RWPE1 (cell line): ENCODE results near the gene LRMDA.

Experiments
- CTCF ChIA-PET: fragments of 350-600 bp; sonication (Branson Sonifier 250); formaldehyde crosslinking; extraction: SDS; loops from one replicate; lab custom pipeline; 2021; lab: Yijun Ruan, JAX
- POLR2A ChIA-PET: fragments of 400-600 bp; formaldehyde crosslinking; extraction: SDS; loops from one replicate; lab custom pipeline; 2020; ENCODE audit warnings: antibody characterized with exemption; ENCODE audit not compliant: low non-redundant PET; lab: Yijun Ruan, JAX
- DNase-seq: peaks from one replicate; pipeline ENCODE4 v3.0.0; 2012; ENCODE audit warnings: low spot score
- H3K27ac ChIP-seq: fragments of 450-650 bp; 2 replicates; pipeline ENCODE4 v1.5.1; 2017
- TF ChIP-seq, protein P1 (sequence below): fragments of 450-650 bp; conservative IDR thresholded peaks from 2 replicates; pipeline ENCODE4 v1.5.1; 2017; ENCODE audit warnings: low read depth, mild to moderate bottlenecking

LRMDA gene

DNA sequence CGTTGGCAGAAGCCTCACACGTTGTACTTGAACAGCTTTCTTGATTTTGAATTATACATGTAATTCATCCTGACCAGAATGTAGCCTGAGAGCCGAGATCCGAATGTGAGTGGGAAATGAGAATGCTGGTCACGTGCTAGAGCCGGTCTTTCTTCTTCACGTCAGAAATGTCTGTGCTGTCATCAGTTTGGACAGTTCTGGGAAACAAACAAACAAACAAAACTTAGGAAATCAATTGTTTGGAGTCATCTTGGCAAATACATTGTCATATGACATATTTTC, 729.8 kb downstream of the LRMDA start:
- no peak for DNase-seq
- TF ChIP-seq, protein P1, sequence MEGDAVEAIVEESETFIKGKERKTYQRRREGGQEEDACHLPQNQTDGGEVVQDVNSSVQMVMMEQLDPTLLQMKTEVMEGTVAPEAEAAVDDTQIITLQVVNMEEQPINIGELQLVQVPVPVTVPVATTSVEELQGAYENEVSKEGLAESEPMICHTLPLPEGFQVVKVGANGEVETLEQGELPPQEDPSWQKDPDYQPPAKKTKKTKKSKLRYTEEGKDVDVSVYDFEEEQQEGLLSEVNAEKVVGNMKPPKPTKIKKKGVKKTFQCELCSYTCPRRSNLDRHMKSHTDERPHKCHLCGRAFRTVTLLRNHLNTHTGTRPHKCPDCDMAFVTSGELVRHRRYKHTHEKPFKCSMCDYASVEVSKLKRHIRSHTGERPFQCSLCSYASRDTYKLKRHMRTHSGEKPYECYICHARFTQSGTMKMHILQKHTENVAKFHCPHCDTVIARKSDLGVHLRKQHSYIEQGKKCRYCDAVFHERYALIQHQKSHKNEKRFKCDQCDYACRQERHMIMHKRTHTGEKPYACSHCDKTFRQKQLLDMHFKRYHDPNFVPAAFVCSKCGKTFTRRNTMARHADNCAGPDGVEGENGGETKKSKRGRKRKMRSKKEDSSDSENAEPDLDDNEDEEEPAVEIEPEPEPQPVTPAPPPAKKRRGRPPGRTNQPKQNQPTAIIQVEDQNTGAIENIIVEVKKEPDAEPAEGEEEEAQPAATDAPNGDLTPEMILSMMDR = no peak
- CTCF ChIA-PET = no interaction called here
- no peak overlapping the region for H3K27ac ChIP-seq
- POLR2A ChIA-PET = no interaction called here

- no peak for DNase-seq
- ChIA-PET CTCF (no interaction called here), POLR2A (no interaction called here)
- TF ChIP-seq, protein P1 = no peak
- no peak overlapping the region for H3K27ac ChIP-seq
Observed at GRCh38 chr10:76168437-76168836, 737.0 kb downstream of the LRMDA start.

DNA sequence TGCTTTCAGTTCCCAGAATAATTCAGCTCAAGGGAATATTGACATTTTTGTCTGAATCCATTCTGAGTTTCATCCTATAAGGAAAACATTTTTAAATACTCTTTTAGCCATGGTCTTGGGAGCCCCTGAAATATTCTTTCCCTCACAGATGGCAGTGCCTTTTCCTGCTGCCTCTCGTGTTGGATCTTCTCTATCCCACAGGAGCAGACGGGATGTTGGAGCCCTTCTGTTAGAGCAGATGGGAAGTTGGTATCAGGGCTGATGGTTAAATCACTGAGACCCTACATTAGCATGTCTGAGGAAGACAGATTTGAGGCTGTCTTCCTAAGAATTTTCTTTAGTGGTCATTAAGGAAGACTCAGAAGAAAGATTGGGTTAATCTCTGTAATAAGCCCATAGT, 737.8 kb downstream of the LRMDA start:
- ChIA-PET CTCF (no interaction called here), POLR2A (no interaction called here)
- no peak for DNase-seq
- no peak overlapping the region for H3K27ac ChIP-seq
- TF ChIP-seq, protein P1 = no peak

GRCh38 chr10:76172020-76172419, 740.6 kb downstream of the LRMDA start:
- H3K27ac ChIP-seq = no peak overlapping the region
- ChIA-PET CTCF (interaction anchor here (0.7 kb wide), 2 partner anchors 135 to 376 kb away, joined by 3 read pairs; no protein-coding TSS in a partner anchor), POLR2A (no interaction called here)
- DNase-seq = no peak
- TF ChIP-seq, protein P1 = no peak

- H3K27ac ChIP-seq = no peak overlapping the region
- CTCF ChIA-PET = interaction anchor here (0.7 kb wide), 1 partner anchor 583 kb away, joined by 4 read pairs; no protein-coding TSS in a partner anchor
- POLR2A ChIA-PET = no interaction called here
- DNase-seq = no peak
- TF ChIP-seq, protein P1 = no peak
Observed at GRCh38 chr10:76175533-76176165, 744.2 kb downstream of the LRMDA start.

- ChIA-PET CTCF (no interaction called here), POLR2A (no interaction called here)
- no peak overlapping the region for H3K27ac ChIP-seq
- TF ChIP-seq, protein P1 = no peak
- no peak for DNase-seq
Observed at GRCh38 chr10:76176166-76176550, 744.7 kb downstream of the LRMDA start.

DNA sequence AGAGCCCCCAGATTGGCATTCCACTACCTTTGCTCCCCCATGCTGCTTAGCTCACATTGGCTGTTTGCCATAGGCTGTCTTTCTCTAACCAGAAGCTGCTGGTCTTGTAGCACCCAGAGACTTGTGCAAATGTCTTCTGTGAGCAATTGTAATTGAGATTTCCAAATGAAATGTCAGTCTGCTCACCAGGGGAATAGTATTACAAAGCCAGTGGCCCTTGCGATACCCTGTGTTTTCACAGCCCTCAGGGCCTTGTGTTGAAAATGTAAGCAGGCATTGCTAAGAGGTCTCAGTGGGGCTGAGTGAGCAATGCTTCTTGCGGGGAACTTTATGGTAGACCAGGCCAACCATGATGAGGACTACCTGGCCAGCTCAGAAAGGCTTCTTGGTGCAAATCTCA, 746.5 kb downstream of the LRMDA start:
- TF ChIP-seq, protein P1 = no peak
- CTCF ChIA-PET = interaction anchor here (1.1 kb wide), 2 partner anchors 40 to 141 kb away, joined by 4 to 9 read pairs; no protein-coding TSS in a partner anchor
- H3K27ac ChIP-seq = no peak overlapping the region
- no peak for DNase-seq
- POLR2A ChIA-PET = no interaction called here
